Central memory CD8-positive, alpha-beta T cell (primary cell): Measurements from ENCODE around the gene ARHGEF25.

Experiments
- ATAC-seq: fragments of 150-1000 bp; cut with Tn5 transposase; replicated peaks from 2 replicates; pipeline ENCODE4 v1.10.0; 2022; ENCODE audit warnings: mild to moderate bottlenecking, moderate FRiP score, moderate number of reproducible peaks; ENCODE audit not compliant: poor library complexity, severe bottlenecking; ENCODE audit errors: extremely low read depth
- DNase-seq, 2 donors: peaks; one replicate each; pipeline ENCODE4 v3.0.0; 2021; ENCODE audit warnings: low spot score in 2 of 2
- H3K27ac Mint-ChIP-seq: one replicate; pipeline ENCODE4 v1.8.0; 2022; ENCODE audit warnings: low read depth, mild to moderate bottlenecking, moderate library complexity, mixed read lengths
- H3K27me3 Mint-ChIP-seq: one replicate; pipeline ENCODE4 v1.8.0; 2022; ENCODE audit warnings: mixed read lengths
- H3K36me3 Mint-ChIP-seq: one replicate; pipeline ENCODE4 v1.8.0; 2022; ENCODE audit warnings: mild to moderate bottlenecking, moderate library complexity, mixed read lengths; ENCODE audit not compliant: insufficient read depth
- H3K4me1 Mint-ChIP-seq: one replicate; pipeline ENCODE4 v1.8.0; 2022; ENCODE audit warnings: mixed read lengths
- H3K4me3 Mint-ChIP-seq: one replicate; pipeline ENCODE4 v1.8.0; 2022; ENCODE audit warnings: mild to moderate bottlenecking, moderate library complexity, mixed read lengths
- H3K9me3 Mint-ChIP-seq: one replicate; pipeline ENCODE4 v1.8.0; 2022; ENCODE audit warnings: mixed read lengths

Gene ARHGEF25

GRCh38 chr12:57622293-57623245, 11.3 kb downstream of the ARHGEF25 start:
- no peak overlapping the region for H3K27ac Mint-ChIP-seq
- DNase-seq: no peak
- peaks cover 22% of the 10 kb centered on the region for H3K4me1 Mint-ChIP-seq
- peaks cover 99% of the 10 kb centered on the region for H3K27me3 Mint-ChIP-seq
- H3K36me3 Mint-ChIP-seq: peaks cover 6% of the 10 kb centered on the region
- no peak for ATAC-seq
- H3K4me3 Mint-ChIP-seq: peak overlapping the region; percentile 76
- H3K9me3 Mint-ChIP-seq: no peaks in the 10 kb centered on the region

- H3K4me1 Mint-ChIP-seq: peaks cover 22% of the 10 kb centered on the region
- H3K27ac Mint-ChIP-seq: no peak overlapping the region
- peaks cover 6% of the 10 kb centered on the region for H3K36me3 Mint-ChIP-seq
- no peak for ATAC-seq
- H3K4me3 Mint-ChIP-seq: no peak overlapping the region
- H3K27me3 Mint-ChIP-seq: peaks cover 99% of the 10 kb centered on the region
- H3K9me3 Mint-ChIP-seq: no peaks in the 10 kb centered on the region
- DNase-seq: no peak
Measured at GRCh38 chr12:57623385-57623784, 12.2 kb downstream of the ARHGEF25 start.

- ATAC-seq (no peak), DNase-seq (no peak)
- Mint-ChIP-seq H3K4me1 (peaks cover 22% of the 10 kb centered on the region), H3K9me3 (no peaks in the 10 kb centered on the region), H3K36me3 (peaks cover 6% of the 10 kb centered on the region), H3K27me3 (peaks cover 99% of the 10 kb centered on the region), H3K27ac (no peak overlapping the region), H3K4me3 (no peak overlapping the region)
Measured at GRCh38 chr12:57623811-57624390, 12.7 kb downstream of the ARHGEF25 start.

- H3K9me3 Mint-ChIP-seq: no peaks in the 10 kb centered on the region
- no peak overlapping the region for H3K27ac Mint-ChIP-seq
- no peak for DNase-seq
- peaks cover 22% of the 10 kb centered on the region for H3K4me1 Mint-ChIP-seq
- peaks cover 94% of the 10 kb centered on the region for H3K27me3 Mint-ChIP-seq
- no peak overlapping the region for H3K4me3 Mint-ChIP-seq
- H3K36me3 Mint-ChIP-seq: peaks cover 6% of the 10 kb centered on the region
- ATAC-seq: no peak
Measured at GRCh38 chr12:57624441-57625220, 13.4 kb downstream of the ARHGEF25 start.

GRCh38 chr12:57625261-57626032, 14.2 kb downstream of the ARHGEF25 start:
- no peak overlapping the region for H3K27ac Mint-ChIP-seq
- DNase-seq (no peak), ATAC-seq (no peak)
- peaks cover 5% of the 10 kb centered on the region for H3K36me3 Mint-ChIP-seq
- no peak overlapping the region for H3K4me3 Mint-ChIP-seq
- H3K9me3 Mint-ChIP-seq: no peaks in the 10 kb centered on the region
- peaks cover 91% of the 10 kb centered on the region for H3K27me3 Mint-ChIP-seq
- H3K4me1 Mint-ChIP-seq: peaks cover 19% of the 10 kb centered on the region

GRCh38 chr12:57626111-57626920, 15.1 kb downstream of the ARHGEF25 start:
- H3K27me3 Mint-ChIP-seq: peaks cover 91% of the 10 kb centered on the region

GRCh38 chr12:57626921-57627445, 15.7 kb downstream of the ARHGEF25 start:
- DNase-seq (no peak), ATAC-seq (no peak)
- peaks cover 91% of the 10 kb centered on the region for H3K27me3 Mint-ChIP-seq
- H3K4me3 Mint-ChIP-seq: no peak overlapping the region
- no peak overlapping the region for H3K27ac Mint-ChIP-seq
- H3K36me3 Mint-ChIP-seq: no peaks in the 10 kb centered on the region
- peaks cover 7% of the 10 kb centered on the region for H3K4me1 Mint-ChIP-seq
- H3K9me3 Mint-ChIP-seq: no peaks in the 10 kb centered on the region

More at GRCh38 chr12:57626111-57626920, 15.1 kb downstream of the ARHGEF25 start:
- H3K27ac Mint-ChIP-seq: no peak overlapping the region
- ATAC-seq (no peak), DNase-seq (no peak)
- no peaks in the 10 kb centered on the region for H3K9me3 Mint-ChIP-seq
- H3K4me1 Mint-ChIP-seq: peaks cover 10% of the 10 kb centered on the region
- H3K36me3 Mint-ChIP-seq: peaks cover under 1% of the 10 kb centered on the region
- no peak overlapping the region for H3K4me3 Mint-ChIP-seq

- H3K4me3 Mint-ChIP-seq: peak overlapping the region; percentile 8
- H3K36me3 Mint-ChIP-seq: no peaks in the 10 kb centered on the region
- H3K27me3 Mint-ChIP-seq: peaks cover 90% of the 10 kb centered on the region
- peaks cover 9% of the 10 kb centered on the region for H3K4me1 Mint-ChIP-seq
- no peaks in the 10 kb centered on the region for H3K9me3 Mint-ChIP-seq
- ATAC-seq: no peak
- peak in 1 of 2 donors; percentile 13 for DNase-seq
- no peak overlapping the region for H3K27ac Mint-ChIP-seq
Measured at GRCh38 chr12:57627501-57628279, 16.5 kb downstream of the ARHGEF25 start.

GRCh38 chr12:57628280-57629191, 17.3 kb downstream of the ARHGEF25 start:
- Mint-ChIP-seq H3K27me3 (peaks cover 87% of the 10 kb centered on the region), H3K27ac (no peak overlapping the region), H3K4me1 (peaks cover 9% of the 10 kb centered on the region), H3K9me3 (no peaks in the 10 kb centered on the region), H3K4me3 (peak overlapping the region; percentile 8), H3K36me3 (no peaks in the 10 kb centered on the region)
- ATAC-seq: no peak
- peak in 1 of 2 donors; percentile 12 for DNase-seq

GRCh38 chr12:57629897-57630471, 18.7 kb downstream of the ARHGEF25 start:
- peak in 1 of 2 donors; percentile 12 for DNase-seq
- H3K9me3 Mint-ChIP-seq: no peaks in the 10 kb centered on the region
- H3K36me3 Mint-ChIP-seq: no peaks in the 10 kb centered on the region
- no peak overlapping the region for H3K4me3 Mint-ChIP-seq
- no peak overlapping the region for H3K27ac Mint-ChIP-seq
- no peak for ATAC-seq
- H3K4me1 Mint-ChIP-seq: peaks cover 9% of the 10 kb centered on the region
- peaks cover 76% of the 10 kb centered on the region for H3K27me3 Mint-ChIP-seq
